ENCODE measurements around the gene SCN1A. TPM values are rescaled to one million over a fixed set of nuclear protein-coding genes. Genes with fewer than 3 reads are reported as not detected.

Gene SCN1A
- total and polyA plus RNA-seq, 10 donors = under 0.01 TPM; not detected in 9

GRCh38 chr2:166013878-166014277 lies 113.9 kb downstream of the SCN1A start:
- no peaks in the 10 kb centered on the region for H3K27me3 ChIP-seq (replicated peaks in 1 of 7)
- no peak for TF ChIP-seq POLR2A (IDR thresholded peaks at IDR 0.05)
- TF ChIP-seq CTCF (IDR thresholded peaks at IDR 0.05 in 8 of 11, conservative IDR thresholded peaks at IDR 0.05 in 3 of 11) = no peak
- no peak for TF ChIP-seq POLR2AphosphoS5 (IDR thresholded peaks at IDR 0.05)
- H3K4me3 ChIP-seq = no peak overlapping the region
- H3K4me1 ChIP-seq = no peaks in the 10 kb centered on the region
- H3K27ac ChIP-seq = no peak overlapping the region
- no peaks in the 10 kb centered on the region for H3K9me3 ChIP-seq
- intact Hi-C loops (cut with DNase I; ENCODE audit: low total_unique reads) = no loop called here
- DNase-seq = no peak
- H3K36me3 ChIP-seq = no peaks in the 10 kb centered on the region
- 59 to 96% (median 72%) methylated on average over 1 of the region's 1 CpG for WGBS, 5 donors

GRCh38 chr2:166011660-166012059 lies 116.2 kb downstream of the SCN1A start:
- WGBS, 5 donors = 78 to 89% (median 85%) methylated on average over 1 of the region's 1 CpG
- intact Hi-C loops (cut with DNase I; ENCODE audit: low total_unique reads) = no loop called here
- no peaks in the 10 kb centered on the region for H3K9me3 ChIP-seq
- no peak overlapping the region for H3K4me3 ChIP-seq
- no peaks in the 10 kb centered on the region for H3K27me3 ChIP-seq (replicated peaks in 1 of 7)
- no peaks in the 10 kb centered on the region for H3K36me3 ChIP-seq
- TF ChIP-seq POLR2AphosphoS5 (IDR thresholded peaks at IDR 0.05) = no peak
- TF ChIP-seq POLR2A (IDR thresholded peaks at IDR 0.05) = no peak
- TF ChIP-seq CTCF (IDR thresholded peaks at IDR 0.05 in 8 of 11, conservative IDR thresholded peaks at IDR 0.05 in 3 of 11) = no peak
- no peak for DNase-seq
- no peaks in the 10 kb centered on the region for H3K4me1 ChIP-seq
- H3K27ac ChIP-seq = no peak overlapping the region

- Histone ChIP-seq H3K27me3 (replicated peaks in 1 of 7) (no peaks in the 10 kb centered on the region), H3K9me3 (no peaks in the 10 kb centered on the region), H3K36me3 (no peaks in the 10 kb centered on the region), H3K27ac (no peak overlapping the region), H3K4me1 (no peaks in the 10 kb centered on the region), H3K4me3 (no peak overlapping the region)
- DNase-seq = no peak
- TF ChIP-seq POLR2A (IDR thresholded peaks at IDR 0.05) = no peak
- TF ChIP-seq CTCF (IDR thresholded peaks at IDR 0.05 in 8 of 11, conservative IDR thresholded peaks at IDR 0.05 in 3 of 11) = no peak
- TF ChIP-seq POLR2AphosphoS5 (IDR thresholded peaks at IDR 0.05) = no peak
- WGBS, 5 donors = 79 to 93% (median 87%) methylated on average over 2 of the region's 2 CpGs
- intact Hi-C loops (cut with DNase I; ENCODE audit: low total_unique reads) = no loop called here
These were observed 127.4 kb downstream of the SCN1A start for GRCh38 chr2:166000401-166000800.

GRCh38 chr2:165990846-165991245 lies 137.0 kb downstream of the SCN1A start:
- Histone ChIP-seq H3K4me1 (no peaks in the 10 kb centered on the region), H3K4me3 (no peak overlapping the region), H3K27ac (no peak overlapping the region), H3K27me3 (replicated peaks in 1 of 7) (no peaks in the 10 kb centered on the region), H3K9me3 (no peaks in the 10 kb centered on the region), H3K36me3 (no peaks in the 10 kb centered on the region)
- no peak for TF ChIP-seq POLR2AphosphoS5 (IDR thresholded peaks at IDR 0.05)
- intact Hi-C loops (cut with DNase I; ENCODE audit: low total_unique reads) = no loop called here
- DNase-seq = no peak

GRCh38 chr2:165989851-165990250 lies 138.0 kb downstream of the SCN1A start:
- no peaks in the 10 kb centered on the region for H3K27me3 ChIP-seq (replicated peaks in 1 of 7)
- WGBS, 5 donors = 38 to 74% (median 50%) methylated on average over 1 of the region's 1 CpG
- no peak overlapping the region for H3K27ac ChIP-seq
- H3K36me3 ChIP-seq = no peaks in the 10 kb centered on the region
- DNase-seq = no peak
- no peaks in the 10 kb centered on the region for H3K4me1 ChIP-seq
- intact Hi-C loops (cut with DNase I; ENCODE audit: low total_unique reads) = no loop called here
- no peaks in the 10 kb centered on the region for H3K9me3 ChIP-seq
- H3K4me3 ChIP-seq = no peak overlapping the region
- TF ChIP-seq POLR2A (IDR thresholded peaks at IDR 0.05) (no peak), CTCF (IDR thresholded peaks at IDR 0.05 in 8 of 11, conservative IDR thresholded peaks at IDR 0.05 in 3 of 11) (no peak), POLR2AphosphoS5 (IDR thresholded peaks at IDR 0.05) (no peak)

Data from spleen (tissue), 11 donors.